ENCODE measurements around the gene PLEKHG4.

The PLEKHG4 gene

GRCh38 chr16:67291461-67291860, 12.1 kb downstream of the PLEKHG4 start:
- no peak overlapping the region for H3K4me3 ChIP-seq (replicated peaks; ENCODE audit: low read depth, low read length)
- TF ChIP-seq CTCF (IDR thresholded peaks at IDR 0.05; ENCODE audit: low read depth, low read length, missing control alignments) = no peak
- no peak for DNase-seq (ENCODE audit: extremely low read depth, low read depth)

GRCh38 chr16:67294171-67294757, 14.9 kb downstream of the PLEKHG4 start:
- H3K4me3 ChIP-seq (replicated peaks; ENCODE audit: low read depth, low read length) = no peak overlapping the region
- TF ChIP-seq CTCF (IDR thresholded peaks at IDR 0.05; ENCODE audit: low read depth, low read length, missing control alignments) = no peak
- DNase-seq (ENCODE audit: extremely low read depth, low read depth) = no peak

- no peak for TF ChIP-seq CTCF (IDR thresholded peaks at IDR 0.05; ENCODE audit: low read depth, low read length, missing control alignments)
- no peak overlapping the region for H3K4me3 ChIP-seq (replicated peaks; ENCODE audit: low read depth, low read length)
- DNase-seq (ENCODE audit: extremely low read depth, low read depth) = peak; percentile 63
Measured at GRCh38 chr16:67294938-67295361, 15.6 kb downstream of the PLEKHG4 start.

- TF ChIP-seq CTCF (IDR thresholded peaks at IDR 0.05; ENCODE audit: low read depth, low read length, missing control alignments) = no peak
- peak; percentile 51 for DNase-seq (ENCODE audit: extremely low read depth, low read depth)
- H3K4me3 ChIP-seq (replicated peaks; ENCODE audit: low read depth, low read length) = no peak overlapping the region
Measured at GRCh38 chr16:67296420-67296819, 17.1 kb downstream of the PLEKHG4 start.

GRCh38 chr16:67298277-67298676, 18.9 kb downstream of the PLEKHG4 start:
- no peak for TF ChIP-seq CTCF (IDR thresholded peaks at IDR 0.05; ENCODE audit: low read depth, low read length, missing control alignments)
- no peak overlapping the region for H3K4me3 ChIP-seq (replicated peaks; ENCODE audit: low read depth, low read length)

GRCh38 chr16:67299269-67299668, 19.9 kb downstream of the PLEKHG4 start:
- H3K4me3 ChIP-seq (replicated peaks; ENCODE audit: low read depth, low read length) = no peak overlapping the region
- no peak for TF ChIP-seq CTCF (IDR thresholded peaks at IDR 0.05; ENCODE audit: low read depth, low read length, missing control alignments)
- DNase-seq (ENCODE audit: extremely low read depth, low read depth) = no peak

More at GRCh38 chr16:67298277-67298676, 18.9 kb downstream of the PLEKHG4 start:
- no peak for DNase-seq (ENCODE audit: extremely low read depth, low read depth)

Data from HFF-Myc (cell line).